SK-N-SH treated with all-trans-retinoic acid at 6 μM for 48 hours (cell line): ENCODE measurements around the gene S1PR3.

ENCODE experiments used
- ATAC-seq: fragments of 200-7000 bp; cut with Tn5 transposase; 3 replicates; pipeline ENCODE4 v1.9.1; 2020; ENCODE audit warnings: mild to moderate bottlenecking, moderate library complexity
- ARNTL ChIP-seq: fragments of 450-650 bp; formaldehyde crosslinking; IDR thresholded peaks from 2 replicates; pipeline ENCODE4 v1.5.0; 2020; ENCODE audit warnings: low read depth, mild to moderate bottlenecking, moderate library complexity, borderline replicate concordance
- BACH2 ChIP-seq: fragments of 250-450 bp; sonication (Bioruptor Pico); IDR thresholded peaks from 2 replicates; pipeline ENCODE4 v1.9.0; 2021; ENCODE audit warnings: mild to moderate bottlenecking, borderline replicate concordance
- CREB5 ChIP-seq: fragments of 250-450 bp; sonication (Bioruptor Pico); IDR thresholded peaks from 2 replicates; pipeline ENCODE4 v1.5.1; 2020; ENCODE audit warnings: low read depth, mild to moderate bottlenecking, moderate library complexity
- CSDC2 ChIP-seq: fragments of 250-450 bp; sonication (Bioruptor Pico); IDR thresholded peaks from 2 replicates; pipeline ENCODE4 v1.5.0; 2020; ENCODE audit warnings: mild to moderate bottlenecking, moderate library complexity
- CSRNP3 ChIP-seq: fragments of 250-450 bp; sonication (Bioruptor Pico); IDR thresholded peaks from 2 replicates; pipeline ENCODE4 v1.5.1; 2021; ENCODE audit warnings: mild to moderate bottlenecking, moderate library complexity
- ESRRG ChIP-seq: fragments of 250-450 bp; sonication (Bioruptor Pico); IDR thresholded peaks from 2 replicates; pipeline ENCODE4 v1.6.1; 2021; ENCODE audit warnings: mild to moderate bottlenecking
- GLIS3 ChIP-seq: fragments of 250-450 bp; sonication (Bioruptor Pico); IDR thresholded peaks from 2 replicates; pipeline ENCODE4 v1.5.0; 2020; ENCODE audit warnings: mild to moderate bottlenecking, moderate library complexity
- ISL1 ChIP-seq: fragments of 250-450 bp; sonication (Bioruptor Pico); IDR thresholded peaks from 2 replicates; pipeline ENCODE4 v2.1.2; 2022; ENCODE audit warnings: mild to moderate bottlenecking, moderate library complexity
- OSR1 ChIP-seq: fragments of 250-450 bp; sonication (Bioruptor Pico); IDR thresholded peaks from 2 replicates; pipeline ENCODE4 v1.8.0; 2022; ENCODE audit warnings: moderate library complexity, mild to moderate bottlenecking, inconsistent platforms
- PATZ1 ChIP-seq: fragments of 250-450 bp; sonication (Bioruptor Pico); IDR thresholded peaks from 2 replicates; pipeline ENCODE4 v1.8.0; 2020; ENCODE audit warnings: mild to moderate bottlenecking, moderate library complexity, borderline replicate concordance
- POU6F1 ChIP-seq: fragments of 250-450 bp; sonication (Bioruptor Pico); IDR thresholded peaks from 2 replicates; pipeline ENCODE4 v1.8.0; 2021; ENCODE audit warnings: low read depth, mild to moderate bottlenecking, moderate library complexity, borderline replicate concordance
- PPARA ChIP-seq: fragments of 250-450 bp; sonication (Bioruptor Pico); IDR thresholded peaks from 2 replicates; pipeline ENCODE4 v1.5.0; 2020; ENCODE audit warnings: mild to moderate bottlenecking, borderline replicate concordance
- RARB ChIP-seq: fragments of 250-450 bp; sonication (Bioruptor Pico); IDR thresholded peaks from 2 replicates; pipeline ENCODE4 v1.8.0; 2021; ENCODE audit warnings: mild to moderate bottlenecking, moderate library complexity
- SNAI2 ChIP-seq: fragments of 250-450 bp; sonication (Bioruptor Pico); IDR thresholded peaks from 2 replicates; pipeline ENCODE4 v1.5.0; 2020; ENCODE audit warnings: mild to moderate bottlenecking, moderate library complexity
- TCF4 ChIP-seq: fragments of 250-450 bp; sonication (Bioruptor Pico); IDR thresholded peaks from 2 replicates; pipeline ENCODE4 v1.8.0; 2021; ENCODE audit warnings: mild to moderate bottlenecking, moderate library complexity, borderline replicate concordance
- TSHZ2 ChIP-seq: fragments of 250-450 bp; sonication (Bioruptor Pico); IDR thresholded peaks from 2 replicates; pipeline ENCODE4 v1.5.0; 2020; ENCODE audit warnings: mild to moderate bottlenecking, moderate library complexity
- ZC3H10 ChIP-seq: fragments of 250-450 bp; sonication (Bioruptor Pico); IDR thresholded peaks from 2 replicates; pipeline ENCODE4 v1.5.1; 2021; ENCODE audit warnings: mild to moderate bottlenecking, moderate library complexity
- ZFP3 ChIP-seq: fragments of 250-450 bp; sonication (Bioruptor Pico); IDR thresholded peaks from 2 replicates; pipeline ENCODE4 v1.5.0; 2020; ENCODE audit warnings: mild to moderate bottlenecking, moderate library complexity
- ZFP30 ChIP-seq: fragments of 450-650 bp; formaldehyde crosslinking; IDR thresholded peaks from 2 replicates; pipeline ENCODE4 v1.5.0; 2022; ENCODE audit warnings: mild to moderate bottlenecking, moderate library complexity
- ZNF565 ChIP-seq: fragments of 450-650 bp; formaldehyde crosslinking; conservative IDR thresholded peaks from 2 replicates; pipeline ENCODE4 v1.5.0; 2020; ENCODE audit warnings: low read depth, mild to moderate bottlenecking, moderate library complexity
- ZNF70 ChIP-seq: fragments of 450-650 bp; formaldehyde crosslinking; IDR thresholded peaks from 2 replicates; pipeline ENCODE4 v1.5.0; 2020; ENCODE audit warnings: mild to moderate bottlenecking, moderate library complexity
- ZNF8 ChIP-seq: fragments of 450-650 bp; formaldehyde crosslinking; IDR thresholded peaks from 2 replicates; pipeline ENCODE4 v1.5.0; 2020; ENCODE audit warnings: mild to moderate bottlenecking, moderate library complexity

Gene S1PR3

GRCh38 chr9:88945636-88946333 lies 45.5 kb upstream of the S1PR3 start:
- TF ChIP-seq PPARA (CRISPR knock-in tag) (no peak), ESRRG (CRISPR knock-in tag) (no peak), SNAI2 (CRISPR knock-in tag) (no peak), GLIS3 (CRISPR knock-in tag) (no peak), BACH2 (no peak), TSHZ2 (CRISPR knock-in tag) (no peak)
- ATAC-seq: no peak

GRCh38 chr9:88947581-88948573 lies 43.4 kb upstream of the S1PR3 start:
- TF ChIP-seq ZNF565 (CRISPR knock-in tag) (no peak), TCF4 (no peak), TSHZ2 (CRISPR knock-in tag) (no peak)
- TF ChIP-seq, all 23 proteins: peak for 0
- ATAC-seq: no peak

- TF ChIP-seq ZNF8 (CRISPR knock-in tag) (no peak), POU6F1 (CRISPR knock-in tag) (no peak), ESRRG (CRISPR knock-in tag) (no peak), TCF4 (no peak), CREB5 (CRISPR knock-in tag) (no peak), PPARA (CRISPR knock-in tag) (no peak), RARB (CRISPR knock-in tag) (no peak), ZC3H10 (no peak), OSR1 (no peak)
- TF ChIP-seq, all 23 proteins: peak for 0
- no peak for ATAC-seq
Observed at GRCh38 chr9:88949425-88949824, 41.8 kb upstream of the S1PR3 start.

GRCh38 chr9:88949961-88950340 lies 41.3 kb upstream of the S1PR3 start:
- ATAC-seq: no peak
- TF ChIP-seq CSDC2 (no peak), ZFP30 (CRISPR knock-in tag) (no peak), ZNF70 (no peak), GLIS3 (CRISPR knock-in tag) (no peak), ISL1 (CRISPR knock-in tag) (no peak), ZFP3 (no peak), ARNTL (CRISPR knock-in tag) (no peak), CSRNP3 (CRISPR knock-in tag) (no peak), OSR1 (no peak), PATZ1 (CRISPR knock-in tag) (no peak), CREB5 (CRISPR knock-in tag) (no peak)
